ENCODE measurements around the gene NFE2. TPM values are rescaled to one million over a fixed set of nuclear protein-coding genes. Genes with fewer than 3 reads are reported as not detected.
"Not testable (repeated sequence)": the region's sequence is repeated elsewhere in the genome, so short reads cannot be mapped to it uniquely, and the experiment has no call there.

Gene NFE2
- total and polyA plus RNA-seq, 2 donors (not counting 3 experiments of a cell fraction or from before 2014, with no cell fraction given), result not detected

DNA sequence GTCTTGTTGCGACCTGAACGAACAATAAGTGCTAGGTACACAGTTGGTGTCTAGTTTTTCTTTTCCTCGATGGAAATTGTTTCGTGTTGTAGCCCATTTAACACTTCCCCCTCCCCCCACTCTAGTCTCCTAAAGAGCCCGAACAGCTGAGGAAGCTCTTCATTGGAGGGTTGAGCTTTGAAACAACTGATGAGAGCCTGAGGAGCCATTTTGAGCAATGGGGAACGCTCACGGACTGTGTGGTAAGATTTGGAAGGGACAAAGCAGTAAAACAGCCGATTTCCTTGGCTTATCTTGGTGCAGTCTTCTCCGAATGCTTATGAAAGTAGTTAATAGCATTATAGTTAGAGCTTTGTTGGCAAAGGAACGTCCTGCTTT is 19.6 kb downstream of the NFE2 start:
- ChIA-PET CTCF (interaction anchor here (0.7 to 3.7 kb wide), 3 partner anchors 30 to 78 kb away, joined by 3 to 39 read pairs (median 8); partner anchors contain the start of gene COPZ1), POLR2A (interaction anchor here (1.5 to 3.2 kb wide), 3 partner anchors 21 to 78 kb away, joined by 4 to 29 read pairs (median 11); no protein-coding TSS in a partner anchor)
- FAIRE-seq; H3K9me3 ChIP-seq (replicated peaks; ENCODE audit: control insufficient read depth, insufficient read depth, low read length); H2AFZ ChIP-seq (ENCODE audit: low read depth, low read length); BruUV-seq (replicated peaks); H3K27me3 ChIP-seq (ENCODE audit: control insufficient read depth in 2 of 2, insufficient read depth in 2 of 2, low read length in 2 of 2); DNase-seq (ENCODE audit: low read depth, low spot score); H3K9me1 ChIP-seq (replicated peaks; ENCODE audit: control insufficient read depth, extremely low read depth, insufficient read depth, low read length); dilution Hi-C loops (cut with MboI; ENCODE audit: extremely low pct_ligation_motif_present, low sequenced_read_pairs): not testable (repeated sequence)
- H3K9ac ChIP-seq (replicated peaks; ENCODE audit: extremely low read depth, insufficient read depth, low read length), result peak overlapping the region; percentile 84
- peaks cover 11 to 23% of the 10 kb centered on the region in 2 experiments for H3K36me3 ChIP-seq (ENCODE audit: control insufficient read depth in 2 of 2, extremely low read depth in 1 of 2, insufficient read depth in 2 of 2, low read length in 2 of 2)
- intact Hi-C loops (cut with micrococcal nuclease), result loop anchor here (5.0 kb wide), 2 partner anchors 131 to 151 kb away; no protein-coding TSS in a partner anchor
- peak overlapping the region; percentile 95 for H3K4me2 ChIP-seq (ENCODE audit: insufficient read depth, low read length)
- H3K27ac ChIP-seq (ENCODE audit: insufficient read depth, low read depth, low read length), result peak overlapping the region; percentile 88
- H4K20me1 ChIP-seq (replicated peaks; ENCODE audit: control insufficient read depth, extremely low read depth, insufficient read depth, low read length), result peaks cover 11% of the 10 kb centered on the region
- peaks cover 51% of the 10 kb centered on the region for H3K4me1 ChIP-seq (ENCODE audit: control insufficient read depth, extremely low read depth, insufficient read depth, low read length)
- peak overlapping the region; percentile 28 to 71 (median 61) for H3K4me3 ChIP-seq (replicated peaks in 1 of 3; ENCODE audit: insufficient read depth in 1 of 3, low read depth in 1 of 3, low read length in 3 of 3)
- H3K79me2 ChIP-seq (ENCODE audit: control insufficient read depth, insufficient read depth, low read length), result peaks cover 78% of the 10 kb centered on the region

DNA sequence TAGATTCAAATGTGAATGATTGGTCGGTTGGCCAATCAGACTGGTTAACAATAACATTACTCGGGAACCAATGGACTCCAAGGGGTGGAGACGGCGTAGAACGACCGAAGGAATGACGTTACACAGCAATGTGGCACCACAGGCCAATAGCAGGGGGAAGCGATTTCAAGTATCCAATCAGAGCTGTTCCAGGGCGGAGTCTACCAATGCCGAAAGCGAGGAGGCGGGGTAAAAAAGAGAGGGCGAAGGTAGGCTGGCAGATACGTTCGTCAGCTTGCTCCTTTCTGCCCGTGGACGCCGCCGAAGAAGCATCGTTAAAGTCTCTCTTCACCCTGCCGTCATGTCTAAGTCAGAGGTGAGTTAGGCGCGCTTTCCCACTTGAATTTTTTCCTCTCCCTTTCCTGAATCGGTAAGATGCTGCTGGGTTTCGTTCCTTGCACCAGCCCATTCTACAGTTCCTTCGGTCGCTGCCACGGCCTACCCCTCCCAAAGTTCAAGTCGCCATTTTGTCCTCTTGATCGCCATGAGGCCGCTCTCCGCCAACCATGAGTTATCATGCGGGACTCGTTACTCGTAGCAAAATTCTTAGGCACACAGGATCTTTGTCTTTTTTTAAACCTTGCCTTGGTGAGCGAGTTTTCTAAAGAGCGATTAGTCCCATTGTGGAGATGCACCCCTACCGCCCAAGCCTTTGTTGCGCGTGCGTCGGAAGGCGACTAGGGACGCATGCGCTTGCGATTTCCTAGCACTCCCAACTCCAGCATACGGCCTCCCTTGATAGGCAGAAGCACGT is 20.2 kb downstream of the NFE2 start, which contains the start of gene HNRNPA1:
Gene HNRNPA1, plus strand, starts transcription at position 259 of the 793 bp plus-strand sequence. Its CDS starts 82 bp downstream, at position 341.
- ChIA-PET POLR2A (interaction anchor here (0.7 to 3.2 kb wide), 11 partner anchors 10 to 136 kb away, joined by 3 to 29 read pairs (median 7); partner anchors contain the start of gene COPZ1), CTCF (interaction anchor here (0.9 to 3.7 kb wide), 7 partner anchors 15 to 81 kb away, joined by 3 to 39 read pairs (median 8); partner anchors contain the start of gene COPZ1)
- BruUV-seq (replicated peaks), result TSS peak; percentile 52
- H3K9me1 ChIP-seq (replicated peaks; ENCODE audit: control insufficient read depth, extremely low read depth, insufficient read depth, low read length), result no peaks in the 10 kb centered on the region
- TF ChIP-seq MYC (IDR thresholded peaks at IDR 0.05; ENCODE audit: low read depth, low read length), result peak; percentile 89
- TF ChIP-seq POLR2AphosphoS5 (IDR thresholded peaks at IDR 0.05; ENCODE audit: insufficient read depth, low read depth, low read length), result peak; percentile 99
- peak; percentile 79 for TF ChIP-seq MAX (IDR thresholded peaks at IDR 0.05; ENCODE audit: insufficient read depth, insufficient read length)
- TF ChIP-seq, protein P1, sequence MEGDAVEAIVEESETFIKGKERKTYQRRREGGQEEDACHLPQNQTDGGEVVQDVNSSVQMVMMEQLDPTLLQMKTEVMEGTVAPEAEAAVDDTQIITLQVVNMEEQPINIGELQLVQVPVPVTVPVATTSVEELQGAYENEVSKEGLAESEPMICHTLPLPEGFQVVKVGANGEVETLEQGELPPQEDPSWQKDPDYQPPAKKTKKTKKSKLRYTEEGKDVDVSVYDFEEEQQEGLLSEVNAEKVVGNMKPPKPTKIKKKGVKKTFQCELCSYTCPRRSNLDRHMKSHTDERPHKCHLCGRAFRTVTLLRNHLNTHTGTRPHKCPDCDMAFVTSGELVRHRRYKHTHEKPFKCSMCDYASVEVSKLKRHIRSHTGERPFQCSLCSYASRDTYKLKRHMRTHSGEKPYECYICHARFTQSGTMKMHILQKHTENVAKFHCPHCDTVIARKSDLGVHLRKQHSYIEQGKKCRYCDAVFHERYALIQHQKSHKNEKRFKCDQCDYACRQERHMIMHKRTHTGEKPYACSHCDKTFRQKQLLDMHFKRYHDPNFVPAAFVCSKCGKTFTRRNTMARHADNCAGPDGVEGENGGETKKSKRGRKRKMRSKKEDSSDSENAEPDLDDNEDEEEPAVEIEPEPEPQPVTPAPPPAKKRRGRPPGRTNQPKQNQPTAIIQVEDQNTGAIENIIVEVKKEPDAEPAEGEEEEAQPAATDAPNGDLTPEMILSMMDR (IDR thresholded peaks at IDR 0.05; ENCODE audit: extremely low read depth in 1 of 2, insufficient read depth in 1 of 2, low read depth in 1 of 2, low read length in 2 of 2), result no peak
- peak; percentile 100 for TF ChIP-seq POLR2A (IDR thresholded peaks at IDR 0.05; ENCODE audit: low read depth, low read length)
- H3K4me3 ChIP-seq (replicated peaks in 1 of 3; ENCODE audit: insufficient read depth in 1 of 3, low read depth in 1 of 3, low read length in 3 of 3), result peak within 1 kb of the TSS; percentile 28 to 78 (median 61)
- dilution Hi-C loops (cut with MboI; ENCODE audit: extremely low pct_ligation_motif_present, low sequenced_read_pairs) (no loop called here), intact Hi-C loops (cut with micrococcal nuclease) (loop anchor here (1.0 to 5.0 kb wide), 4 partner anchors 45 to 152 kb away; partner anchors contain the start of gene COPZ1)
- H3K27ac ChIP-seq (ENCODE audit: insufficient read depth, low read depth, low read length), result peak within 1 kb of the TSS; percentile 88
- H2AFZ ChIP-seq (ENCODE audit: low read depth, low read length), result peak within 1 kb of the TSS; percentile 48
- H3K79me2 ChIP-seq (ENCODE audit: control insufficient read depth, insufficient read depth, low read length), result peaks cover 80% of the 10 kb centered on the region
- no peaks in the 10 kb centered on the region for H3K27me3 ChIP-seq (ENCODE audit: control insufficient read depth in 2 of 2, insufficient read depth in 2 of 2, low read length in 2 of 2)
- H3K4me2 ChIP-seq (ENCODE audit: insufficient read depth, low read length), result peak within 1 kb of the TSS; percentile 95
- H3K36me3 ChIP-seq (ENCODE audit: control insufficient read depth in 2 of 2, extremely low read depth in 1 of 2, insufficient read depth in 2 of 2, low read length in 2 of 2), result peaks cover 8 to 19% of the 10 kb centered on the region in 2 experiments
- peaks cover 48% of the 10 kb centered on the region for H3K4me1 ChIP-seq (ENCODE audit: control insufficient read depth, extremely low read depth, insufficient read depth, low read length)
- H3K9me3 ChIP-seq (replicated peaks; ENCODE audit: control insufficient read depth, insufficient read depth, low read length), result no peaks in the 10 kb centered on the region
- peak; percentile 100 for DNase-seq (ENCODE audit: low read depth, low spot score)
- H3K9ac ChIP-seq (replicated peaks; ENCODE audit: extremely low read depth, insufficient read depth, low read length), result peak within 1 kb of the TSS; percentile 84
- peak; percentile 94 for FAIRE-seq
- H4K20me1 ChIP-seq (replicated peaks; ENCODE audit: control insufficient read depth, extremely low read depth, insufficient read depth, low read length), result peaks cover 9% of the 10 kb centered on the region
